ACC112 (cell line): ENCODE data around the gene SLC9A9.
A peak's percentile ranks its signal among the peaks of the same experiment; 100 is the strongest.

ENCODE experiments used
- H2AFZ ChIP-seq: fragments of 200-600 bp; sonication (generic); one replicate; pipeline ENCODE4 v1.6.0; 2017; ENCODE audit warnings: antibody characterized with exemption, low read length; ENCODE audit not compliant: unreplicated experiment
- H3K27ac ChIP-seq: fragments of 200-600 bp; sonication (generic); 2 replicates; pipeline ENCODE4 v1.5.1; 2014; ENCODE audit warnings: low read depth, mild to moderate bottlenecking, antibody characterized with exemption, low read length, moderate library complexity
- H3K27me3 ChIP-seq: fragments of 200-600 bp; sonication (generic); 2 replicates; pipeline ENCODE4 v1.6.1; 2014; ENCODE audit warnings: mild to moderate bottlenecking, antibody characterized with exemption, low read length, moderate library complexity, mixed read lengths; ENCODE audit not compliant: insufficient read depth
- H3K36me3 ChIP-seq: fragments of 200-600 bp; sonication (generic); 2 replicates; pipeline ENCODE4 v1.6.1; 2016; ENCODE audit warnings: mild to moderate bottlenecking, antibody characterized with exemption, low read length, moderate library complexity, mixed read lengths; ENCODE audit not compliant: insufficient read depth
- H3K4me1 ChIP-seq: fragments of 200-600 bp; sonication (generic); one replicate; pipeline ENCODE4 v1.6.1; 2016; ENCODE audit warnings: low read length, mixed read lengths; ENCODE audit not compliant: insufficient read depth, unreplicated experiment, control insufficient read depth
- H3K4me3 ChIP-seq: fragments of 200-600 bp; sonication (generic); 2 replicates; pipeline ENCODE4 v1.5.1; 2014; ENCODE audit warnings: mild to moderate bottlenecking, low read depth, low read length
- H3K79me2 ChIP-seq: fragments of 200-600 bp; sonication (generic); one replicate; pipeline ENCODE4 v1.6.0; 2016; ENCODE audit warnings: low read length; ENCODE audit not compliant: control insufficient read depth, unreplicated experiment, insufficient read depth

Gene SLC9A9

DNA sequence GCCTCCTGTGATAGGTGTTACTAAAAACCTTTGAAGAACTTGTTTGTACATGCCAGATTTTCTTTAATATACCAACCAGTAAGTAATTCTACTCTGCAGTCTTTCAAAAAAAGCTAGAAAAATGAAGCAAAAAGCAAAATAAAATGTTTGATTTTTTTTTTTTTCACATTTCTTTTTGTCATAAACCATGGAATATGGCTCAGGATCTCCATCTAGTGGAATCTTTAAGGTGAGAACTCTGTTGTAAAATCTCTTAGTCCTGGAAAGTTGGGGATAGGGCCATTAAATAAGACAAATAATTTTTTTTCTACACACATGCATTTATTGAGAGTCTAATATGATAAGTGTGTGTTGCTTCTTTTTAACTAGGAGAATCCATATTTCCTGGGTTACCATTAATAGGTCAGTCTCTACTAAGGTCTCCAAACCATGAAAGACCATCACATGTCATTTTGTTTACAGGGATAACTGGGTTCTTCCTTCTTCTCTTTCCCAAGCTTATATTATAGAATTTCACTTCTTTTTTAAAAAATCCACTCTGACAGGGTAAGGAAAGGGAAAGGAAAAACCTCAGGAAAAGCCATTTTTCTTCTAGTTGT lies 84.6 kb downstream of the SLC9A9 start:
- no peak overlapping the region for H2AFZ ChIP-seq
- no peaks in the 10 kb centered on the region for H3K79me2 ChIP-seq
- no peak overlapping the region for H3K27ac ChIP-seq
- no peaks in the 10 kb centered on the region for H3K27me3 ChIP-seq
- peaks cover under 1% of the 10 kb centered on the region for H3K4me1 ChIP-seq
- H3K36me3 ChIP-seq, result no peaks in the 10 kb centered on the region
- H3K4me3 ChIP-seq, result no peak overlapping the region

DNA sequence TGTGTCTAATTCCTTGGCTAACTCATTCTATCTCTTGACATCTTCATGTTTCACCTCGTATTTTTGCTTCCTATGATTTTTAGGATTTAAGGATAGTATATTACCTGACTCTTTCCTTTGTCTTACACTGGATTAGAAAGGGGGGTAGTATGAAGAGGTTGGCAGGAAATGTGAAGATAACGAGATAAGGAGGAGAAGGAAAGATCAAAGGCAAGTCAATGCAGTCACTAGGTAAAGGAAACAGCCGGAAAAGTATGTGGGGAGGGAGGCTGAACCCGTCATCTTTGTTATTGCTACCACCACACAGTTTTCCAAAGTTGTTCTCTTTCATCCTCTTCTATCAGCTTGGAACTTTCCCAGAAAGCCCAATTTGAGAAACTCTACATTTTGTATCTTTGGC lies 90.6 kb downstream of the SLC9A9 start:
- Histone ChIP-seq H3K36me3 (no peaks in the 10 kb centered on the region), H3K27ac (no peak overlapping the region), H3K4me3 (no peak overlapping the region), H3K79me2 (no peaks in the 10 kb centered on the region), H3K27me3 (no peaks in the 10 kb centered on the region), H3K4me1 (no peaks in the 10 kb centered on the region), H2AFZ (no peak overlapping the region)

DNA sequence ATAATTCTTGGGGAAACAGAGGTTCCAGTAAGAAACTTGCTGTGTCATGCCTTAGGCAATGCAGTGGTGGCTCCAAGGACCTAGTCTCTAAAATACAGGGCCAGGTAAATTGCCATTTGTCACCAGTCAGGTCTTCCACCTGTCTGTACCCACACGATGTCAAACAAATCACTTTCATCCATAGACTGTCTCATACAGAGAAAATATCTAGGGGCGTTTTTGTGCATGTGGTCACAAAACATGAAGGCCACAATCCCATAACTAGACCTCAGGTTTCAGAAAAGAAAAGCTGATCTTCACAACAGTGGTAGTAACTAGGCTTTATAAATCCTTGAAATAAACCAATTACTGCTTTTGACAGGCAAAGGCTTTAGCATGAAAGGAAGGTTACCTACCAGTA lies 92.3 kb downstream of the SLC9A9 start:
- Histone ChIP-seq H2AFZ (no peak overlapping the region), H3K36me3 (no peaks in the 10 kb centered on the region), H3K4me3 (no peak overlapping the region), H3K4me1 (no peaks in the 10 kb centered on the region), H3K27me3 (no peaks in the 10 kb centered on the region), H3K27ac (no peak overlapping the region), H3K79me2 (no peaks in the 10 kb centered on the region)

DNA sequence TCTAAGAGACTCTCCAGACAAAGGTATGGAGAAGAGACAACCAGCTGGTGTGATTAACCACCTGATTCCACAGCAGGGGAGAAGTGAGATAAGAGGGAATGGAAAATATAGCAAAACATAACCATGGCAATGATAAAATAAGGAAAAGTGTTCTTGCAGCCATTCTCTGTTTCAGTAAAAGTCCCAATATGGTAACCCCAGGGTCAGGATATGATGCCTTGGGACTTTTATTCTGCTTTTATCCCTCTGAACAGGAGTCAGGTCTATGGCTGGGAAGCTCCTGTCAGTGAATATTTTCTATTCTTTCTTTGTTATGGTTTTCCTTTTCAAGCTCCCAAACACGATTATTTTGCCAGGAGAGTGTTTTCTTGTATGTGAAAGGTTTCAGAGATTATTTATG lies 94.2 kb downstream of the SLC9A9 start:
- H3K79me2 ChIP-seq, result no peaks in the 10 kb centered on the region
- H3K27ac ChIP-seq, result no peak overlapping the region
- no peak overlapping the region for H3K4me3 ChIP-seq
- H2AFZ ChIP-seq, result no peak overlapping the region
- H3K36me3 ChIP-seq, result no peaks in the 10 kb centered on the region
- H3K4me1 ChIP-seq, result no peaks in the 10 kb centered on the region
- H3K27me3 ChIP-seq, result no peaks in the 10 kb centered on the region

DNA sequence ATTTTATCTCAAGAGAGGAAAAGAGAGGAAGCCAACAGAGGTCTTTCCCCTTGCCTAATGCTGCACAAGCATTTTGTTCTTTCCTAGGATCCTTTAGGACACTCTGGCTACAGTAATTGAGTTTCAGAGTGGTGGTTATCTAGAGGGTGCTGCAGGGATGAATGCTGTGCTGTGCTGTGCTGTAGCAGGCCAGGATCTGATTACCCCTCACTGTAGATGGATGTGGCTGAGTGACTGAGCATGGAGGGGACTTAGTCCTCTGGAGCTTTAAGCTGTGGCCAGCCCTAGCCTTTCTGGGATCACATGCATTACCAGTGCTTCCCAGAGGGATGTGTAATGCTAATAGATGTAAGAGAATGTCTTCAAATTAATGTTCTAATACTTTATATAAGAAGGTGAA lies 94.8 kb downstream of the SLC9A9 start:
- Histone ChIP-seq H3K4me3 (no peak overlapping the region), H2AFZ (no peak overlapping the region), H3K4me1 (no peaks in the 10 kb centered on the region), H3K79me2 (no peaks in the 10 kb centered on the region), H3K36me3 (no peaks in the 10 kb centered on the region), H3K27me3 (no peaks in the 10 kb centered on the region), H3K27ac (no peak overlapping the region)

DNA sequence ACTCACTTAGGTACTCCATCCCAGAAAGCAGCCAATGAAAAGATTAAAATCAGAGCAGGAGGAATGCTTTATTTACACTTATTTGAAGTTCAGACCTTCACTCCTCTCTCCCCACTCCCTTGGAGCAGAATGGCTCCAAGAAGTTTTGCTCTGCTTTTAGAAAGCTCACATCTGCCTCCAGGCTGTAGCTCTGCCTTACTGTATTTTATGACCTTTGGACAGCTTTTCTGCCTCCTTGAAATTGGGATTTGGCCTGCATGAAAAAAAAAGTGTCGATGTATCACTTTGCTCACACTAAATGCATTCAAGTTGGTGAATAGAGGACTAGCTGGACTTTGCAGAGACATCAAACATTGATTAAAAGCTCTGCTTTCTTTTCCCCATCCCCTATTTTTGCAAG lies 95.3 kb downstream of the SLC9A9 start:
- no peak overlapping the region for H3K4me3 ChIP-seq
- H3K36me3 ChIP-seq, result no peaks in the 10 kb centered on the region
- no peaks in the 10 kb centered on the region for H3K79me2 ChIP-seq
- no peaks in the 10 kb centered on the region for H3K4me1 ChIP-seq
- H3K27me3 ChIP-seq, result no peaks in the 10 kb centered on the region
- no peak overlapping the region for H3K27ac ChIP-seq
- H2AFZ ChIP-seq, result no peak overlapping the region

DNA sequence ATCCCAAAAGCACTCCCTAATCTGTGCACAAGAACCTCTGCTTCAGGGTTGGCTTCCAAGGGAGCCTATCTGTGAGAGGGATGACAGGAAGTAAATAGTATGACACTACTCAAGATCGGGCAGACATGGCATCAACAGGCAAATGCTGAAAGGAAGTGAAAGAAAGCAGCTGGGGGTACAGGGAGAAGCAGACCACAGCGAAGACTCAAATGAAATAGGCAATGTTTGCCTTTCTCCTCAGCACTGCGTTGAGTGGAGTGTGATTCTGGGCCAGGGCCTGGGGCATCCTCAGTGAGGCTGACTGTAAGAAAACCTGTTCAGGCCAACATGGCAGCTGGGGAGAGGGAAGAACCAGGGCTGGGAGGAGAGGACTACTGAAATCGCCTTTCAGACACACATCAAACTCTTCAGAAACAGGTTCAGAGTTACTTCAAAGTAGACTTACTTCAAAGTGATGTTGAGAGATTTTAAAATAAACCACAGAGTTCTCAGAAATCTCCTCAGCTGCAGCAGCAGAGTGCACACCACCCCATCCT lies 96.6 kb downstream of the SLC9A9 start:
- Histone ChIP-seq H3K4me3 (no peak overlapping the region), H3K27ac (no peak overlapping the region), H3K36me3 (no peaks in the 10 kb centered on the region), H3K79me2 (no peaks in the 10 kb centered on the region), H3K4me1 (no peaks in the 10 kb centered on the region), H2AFZ (no peak overlapping the region), H3K27me3 (no peaks in the 10 kb centered on the region)

DNA sequence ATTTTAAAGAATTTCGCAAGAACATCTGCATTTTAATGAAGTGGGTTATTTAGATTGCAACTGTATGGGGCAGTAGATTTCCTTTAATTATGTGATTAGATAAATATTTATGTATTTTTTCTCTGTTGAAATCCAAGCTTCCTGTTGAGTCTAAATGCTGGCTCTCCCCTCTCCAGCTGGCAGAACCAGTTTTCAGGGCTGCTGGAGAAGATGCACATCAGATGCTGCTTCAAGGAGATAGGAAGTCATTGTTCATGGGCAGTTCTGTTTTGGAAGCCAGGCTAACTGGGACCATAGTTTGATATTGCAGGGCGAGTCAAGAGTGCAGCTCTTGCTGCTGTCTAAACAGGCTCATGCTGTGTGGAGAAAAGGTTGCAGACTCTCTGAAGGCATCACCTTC lies 97.4 kb downstream of the SLC9A9 start:
- Histone ChIP-seq H2AFZ (no peak overlapping the region), H3K27me3 (no peaks in the 10 kb centered on the region), H3K79me2 (no peaks in the 10 kb centered on the region), H3K36me3 (no peaks in the 10 kb centered on the region), H3K4me1 (no peaks in the 10 kb centered on the region), H3K27ac (no peak overlapping the region), H3K4me3 (no peak overlapping the region)

DNA sequence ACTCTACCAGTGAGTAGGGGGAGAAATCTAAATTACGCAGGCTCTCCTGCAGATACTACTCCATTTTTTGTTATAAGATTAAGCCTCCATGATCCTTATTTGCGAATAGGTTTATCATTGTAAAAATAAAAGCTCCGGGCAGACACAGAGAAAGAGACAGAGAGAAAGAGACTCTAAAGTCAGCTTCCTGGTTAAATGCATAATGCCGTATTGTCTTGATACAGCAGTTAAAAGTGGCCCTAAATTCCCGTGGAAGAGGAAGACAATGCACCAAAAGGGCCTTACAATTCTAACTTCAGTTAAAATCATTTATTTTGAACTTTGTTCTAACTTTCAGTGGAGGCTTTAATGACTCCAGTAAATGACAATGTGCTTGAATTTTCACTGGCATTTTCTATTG lies 98.3 kb downstream of the SLC9A9 start:
- H3K27ac ChIP-seq, result no peak overlapping the region
- no peak overlapping the region for H3K4me3 ChIP-seq
- H3K4me1 ChIP-seq, result no peaks in the 10 kb centered on the region
- H3K79me2 ChIP-seq, result no peaks in the 10 kb centered on the region
- no peak overlapping the region for H2AFZ ChIP-seq
- H3K36me3 ChIP-seq, result no peaks in the 10 kb centered on the region
- no peaks in the 10 kb centered on the region for H3K27me3 ChIP-seq

DNA sequence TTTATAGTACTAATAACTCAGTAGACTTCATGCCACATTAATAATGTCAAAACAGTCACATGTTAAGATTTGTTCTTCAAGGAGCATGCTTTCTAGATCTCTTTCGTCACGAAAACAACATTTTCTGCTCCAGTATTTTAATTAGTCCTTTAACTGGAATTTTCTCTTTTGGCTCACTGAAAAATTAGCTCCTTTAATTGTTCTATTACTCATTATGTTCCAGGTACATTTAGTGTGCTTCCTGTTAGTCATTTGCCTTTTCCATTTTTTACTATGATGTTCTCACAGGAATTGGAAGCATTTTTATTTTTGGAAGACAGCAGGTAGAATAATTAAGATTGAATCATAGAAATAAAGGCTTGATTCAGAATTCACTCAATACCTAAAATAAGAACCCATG lies 111.2 kb downstream of the SLC9A9 start:
- peaks cover 15% of the 10 kb centered on the region for H3K4me1 ChIP-seq
- H3K79me2 ChIP-seq, result no peaks in the 10 kb centered on the region
- no peaks in the 10 kb centered on the region; the same call in 1 of the 2 replicates for H3K36me3 ChIP-seq
- H3K27me3 ChIP-seq, result no peaks in the 10 kb centered on the region
- no peak overlapping the region for H2AFZ ChIP-seq
- H3K27ac ChIP-seq, result no peak overlapping the region
- peak overlapping the region; percentile 19; the same call in 1 of the 2 replicates for H3K4me3 ChIP-seq

DNA sequence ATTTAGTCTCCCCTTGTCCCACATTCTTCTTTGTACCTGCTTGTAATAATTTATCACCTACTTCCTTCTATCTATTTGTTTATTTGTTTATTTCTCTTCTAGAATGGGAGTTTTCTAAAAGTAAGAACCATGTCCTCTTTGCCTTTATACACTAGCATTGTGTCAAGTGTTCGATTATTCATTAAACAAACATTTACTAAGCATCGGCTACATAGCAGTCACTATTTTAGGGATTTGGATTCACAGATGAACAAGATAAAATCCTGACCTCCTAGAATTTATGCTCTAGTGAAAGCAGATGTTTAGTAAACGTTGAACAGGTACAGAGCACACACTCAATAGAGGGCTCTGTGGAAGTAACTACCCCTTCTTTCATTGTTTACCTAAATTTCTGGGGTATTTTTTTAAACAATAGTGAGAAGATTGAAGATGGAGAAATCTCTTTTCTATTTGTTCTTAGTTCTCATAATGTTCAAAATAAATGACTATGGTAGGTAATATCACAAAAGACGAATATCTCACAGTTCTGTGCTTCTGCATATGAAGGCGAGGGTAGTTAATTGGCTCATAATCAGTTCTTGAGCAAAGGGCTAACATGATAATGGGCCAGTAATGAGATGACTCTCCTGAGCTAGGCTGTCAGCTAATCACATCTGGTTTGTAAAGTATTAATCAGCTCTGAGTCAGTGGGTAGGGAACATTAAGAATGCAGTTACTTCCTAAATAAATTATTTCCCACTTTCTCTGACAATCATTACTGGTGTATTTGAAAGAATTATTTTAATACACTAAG lies 111.9 kb downstream of the SLC9A9 start:
- Histone ChIP-seq H3K4me3 (no peak overlapping the region), H3K79me2 (no peaks in the 10 kb centered on the region), H3K4me1 (peaks cover 15% of the 10 kb centered on the region), H3K27me3 (no peaks in the 10 kb centered on the region), H2AFZ (no peak overlapping the region), H3K36me3 (no peaks in the 10 kb centered on the region; the same call in 1 of the 2 replicates), H3K27ac (no peak overlapping the region)
